SK-N-MC (cell line): ENCODE data around the gene RNF123.

ENCODE experiments used
- DNase-seq: peaks from one replicate; pipeline ENCODE4 v3.0.0-alpha.2; 2011; ENCODE audit warnings: low read depth, low spot score
- H3K27ac ChIP-seq: fragments of 200-600 bp; sonication (generic); 2 replicates; pipeline ENCODE4 v1.5.1; 2016; ENCODE audit warnings: mixed run types
- H3K36me3 ChIP-seq: fragments of 200-600 bp; sonication (generic); 2 replicates; pipeline ENCODE4 v1.6.1; 2017; ENCODE audit warnings: antibody characterized with exemption, low read length, mixed read lengths; ENCODE audit not compliant: insufficient read depth
- H3K4me3 ChIP-seq: fragments of 200-600 bp; sonication (generic); 2 replicates; pipeline ENCODE4 v1.5.1; 2016
- H3K9ac ChIP-seq: fragments of 200-600 bp; sonication (generic); 2 replicates; pipeline ENCODE4 v1.8.0; 2017; ENCODE audit warnings: mixed run types, mixed read lengths; ENCODE audit not compliant: insufficient read length
- H3K9me3 ChIP-seq: fragments of 200-600 bp; sonication (generic); 2 replicates; pipeline ENCODE4 v1.6.1; 2017; ENCODE audit warnings: low read depth, mild to moderate bottlenecking, antibody characterized with exemption, low read length, moderate library complexity, mixed read lengths
- EZH2 ChIP-seq: fragments of 200-600 bp; sonication (generic); IDR thresholded peaks from one replicate; pipeline ENCODE4 v1.6.1; 2017; ENCODE audit warnings: antibody characterized with exemption
- FOXP2 ChIP-seq: optimal IDR thresholded peaks from 2 replicates; pipeline ENCODE3; 2011; ENCODE audit warnings: mild to moderate bottlenecking, moderate library complexity; ENCODE audit not compliant: insufficient read depth; ENCODE audit errors: extremely low read length, control extremely low read depth
- POLR2AphosphoS5 ChIP-seq: IDR thresholded peaks from 2 replicates; pipeline ENCODE4 v1.6.1; 2012; ENCODE audit warnings: mild to moderate bottlenecking, low read depth, low read length, borderline replicate concordance

RNF123 gene

DNA sequence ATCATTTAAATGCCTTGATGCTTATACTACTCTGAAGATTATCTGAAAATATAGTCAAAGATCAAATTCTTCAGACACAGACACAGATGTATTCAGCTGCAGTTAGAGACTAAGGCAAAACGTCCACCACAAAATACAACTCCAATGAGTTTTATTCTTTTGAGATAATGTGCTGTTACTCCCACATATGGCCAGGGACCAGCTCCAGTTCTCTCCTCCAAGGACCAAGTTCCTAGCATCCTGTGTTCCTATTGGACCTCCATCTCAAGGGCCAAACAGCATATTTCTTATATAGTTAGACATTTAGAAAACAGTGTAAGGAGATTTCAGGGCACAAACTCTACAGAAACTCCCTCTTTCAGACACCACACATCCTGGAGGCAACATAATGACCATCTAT, 69.9 kb downstream of the RNF123 start:
- Histone ChIP-seq H3K27ac (no peak overlapping the region), H3K9me3 (no peaks in the 10 kb centered on the region), H3K36me3 (no peaks in the 10 kb centered on the region), H3K4me3 (no peak overlapping the region), H3K9ac (no peak overlapping the region)
- TF ChIP-seq FOXP2 (no peak), EZH2 (no peak), POLR2AphosphoS5 (no peak)
- no peak for DNase-seq

DNA sequence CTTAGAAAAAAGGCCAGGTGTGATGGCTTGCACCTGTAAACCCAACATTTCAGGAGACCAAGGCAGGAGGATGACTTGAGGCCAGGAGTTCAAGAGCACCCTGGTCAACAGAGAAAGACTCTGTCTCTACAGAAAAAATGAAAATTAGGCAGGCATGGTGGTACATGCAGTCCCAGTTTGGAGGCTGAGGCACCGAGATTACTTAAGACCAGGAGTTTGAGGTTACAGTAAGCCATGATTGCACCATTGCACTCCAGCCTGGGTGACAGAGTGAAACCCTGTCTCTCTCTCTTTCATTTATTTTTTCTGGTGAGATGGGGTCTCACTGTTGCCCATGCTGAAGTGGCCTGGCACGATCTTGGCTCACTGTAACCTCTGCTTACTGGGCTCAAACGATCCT, 72.3 kb downstream of the RNF123 start:
- no peak for DNase-seq
- no peak for TF ChIP-seq POLR2AphosphoS5
- no peak for TF ChIP-seq FOXP2
- no peak for TF ChIP-seq EZH2
- H3K4me3 ChIP-seq: no peak overlapping the region
- no peak overlapping the region for H3K9ac ChIP-seq
- no peaks in the 10 kb centered on the region for H3K9me3 ChIP-seq
- no peaks in the 10 kb centered on the region for H3K36me3 ChIP-seq
- H3K27ac ChIP-seq: no peak overlapping the region

DNA sequence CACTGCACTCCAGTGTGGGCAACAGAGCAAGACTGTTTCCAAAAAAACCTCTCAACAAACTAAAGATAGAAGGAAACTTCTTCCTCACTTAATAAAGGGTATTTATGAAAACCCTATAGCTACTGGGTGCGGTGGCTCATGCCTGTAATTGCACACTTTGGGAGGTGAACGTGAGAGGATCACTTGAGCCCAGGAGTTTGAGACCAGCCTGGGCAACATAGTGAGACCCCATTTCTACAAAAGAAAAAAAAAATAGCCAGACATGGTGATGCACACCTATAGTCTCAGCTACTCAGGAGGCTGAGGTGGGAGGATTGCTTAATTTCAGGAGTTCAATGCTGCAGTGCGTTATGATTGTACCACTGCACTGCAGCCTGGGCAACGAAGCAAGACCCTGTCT, 74.6 kb downstream of the RNF123 start:
- H3K9me3 ChIP-seq: no peaks in the 10 kb centered on the region

DNA sequence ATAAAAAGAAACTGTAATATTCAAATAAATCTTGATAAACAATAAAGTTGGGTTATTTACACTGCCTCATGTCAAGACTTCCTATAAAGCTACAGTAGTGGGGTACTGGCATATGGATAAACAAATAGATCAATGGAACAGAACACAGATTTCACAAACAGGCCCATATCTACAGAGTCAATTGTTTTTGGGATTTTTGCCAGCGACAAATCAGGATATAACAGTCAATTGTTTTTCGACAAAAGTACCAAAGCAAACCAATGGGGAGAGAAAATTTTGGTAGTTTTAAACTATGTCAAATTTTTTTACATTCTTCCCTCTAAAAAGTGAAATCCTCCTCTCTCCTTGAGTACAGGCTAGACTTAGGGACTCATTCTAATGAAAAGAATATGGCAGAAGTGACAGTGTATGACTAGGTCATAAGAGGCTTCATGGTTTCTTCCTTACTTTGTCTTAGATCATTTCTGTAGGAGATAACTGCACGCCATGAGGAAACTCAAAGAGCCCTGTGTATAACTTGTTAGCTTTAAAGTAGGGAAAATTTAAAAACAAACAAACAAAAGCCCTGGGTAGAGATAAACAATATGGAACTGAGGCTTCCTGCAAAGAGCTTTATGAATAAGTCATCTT, 80.0 kb downstream of the RNF123 start:
- no peak for DNase-seq
- Histone ChIP-seq H3K9me3 (no peaks in the 10 kb centered on the region), H3K36me3 (no peaks in the 10 kb centered on the region), H3K27ac (no peak overlapping the region), H3K4me3 (no peak overlapping the region), H3K9ac (no peak overlapping the region)
- TF ChIP-seq POLR2AphosphoS5: no peak
- no peak for TF ChIP-seq FOXP2
- no peak for TF ChIP-seq EZH2

More for the DNA sequence above, 74.6 kb downstream of the RNF123 start:
- no peak for DNase-seq
- TF ChIP-seq FOXP2 (no peak), POLR2AphosphoS5 (no peak), EZH2 (no peak)
- Histone ChIP-seq H3K27ac (no peak overlapping the region), H3K9ac (no peak overlapping the region), H3K4me3 (no peak overlapping the region), H3K36me3 (no peaks in the 10 kb centered on the region)

DNA sequence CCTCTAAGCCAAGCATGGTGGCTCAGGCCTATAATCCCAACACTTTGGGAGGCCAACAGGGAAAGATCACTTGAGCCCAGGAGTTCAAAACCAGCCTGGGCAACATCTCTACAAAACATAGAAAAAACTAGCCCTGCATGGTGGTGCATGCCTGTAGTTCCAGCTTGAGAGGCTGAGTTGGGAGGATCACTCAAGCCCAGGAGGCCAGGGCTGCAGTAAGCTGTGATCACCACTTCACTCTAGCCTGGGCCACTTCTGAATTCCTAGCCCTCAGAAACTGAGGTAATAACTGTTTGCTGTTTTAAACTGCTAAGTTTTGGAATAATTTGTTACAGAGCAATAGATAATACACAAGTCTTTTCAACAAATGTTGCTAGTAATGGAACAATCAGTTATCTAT, 80.6 kb downstream of the RNF123 start:
- H3K9ac ChIP-seq: no peak overlapping the region
- H3K9me3 ChIP-seq: no peaks in the 10 kb centered on the region
- H3K4me3 ChIP-seq: no peak overlapping the region
- no peak overlapping the region for H3K27ac ChIP-seq
- no peak for TF ChIP-seq POLR2AphosphoS5
- no peak for TF ChIP-seq EZH2
- TF ChIP-seq FOXP2: no peak
- DNase-seq: no peak
- no peaks in the 10 kb centered on the region for H3K36me3 ChIP-seq
